Stimulated activated CD4-positive, alpha-beta T cell treated with anti-CD3 and anti-CD28 coated beads, TNF-alpha, amount 100 ng/mL, for 1 hour (primary cell): ENCODE data around the gene KCNH4.

Experiments used
- DNase-seq, 3 donors: peaks; one replicate each; pipeline ENCODE4 v3.0.0-alpha.2; 2020; ENCODE audit warnings: low read depth in 3 of 3, low spot score in 1 of 3

The KCNH4 gene

GRCh38 chr17:42119301-42119700 lies 61.6 kb downstream of the KCNH4 start:
- DNase-seq, result no peak

- DNase-seq, result peak in 1 of 3 donors; percentile 26
Measured at GRCh38 chr17:42118545-42118944, 62.4 kb downstream of the KCNH4 start.

GRCh38 chr17:42118126-42118510 lies 62.8 kb downstream of the KCNH4 start:
- no peak for DNase-seq

GRCh38 chr17:42117397-42118125 lies 63.4 kb downstream of the KCNH4 start:
- DNase-seq, result no peak

GRCh38 chr17:42116705-42117396 lies 64.1 kb downstream of the KCNH4 start:
- peak; percentile 63 to 68 (median 65) for DNase-seq

- DNase-seq, result no peak
Measured at GRCh38 chr17:42114118-42114517, 66.8 kb downstream of the KCNH4 start.

GRCh38 chr17:42113293-42114069 lies 67.5 kb downstream of the KCNH4 start:
- no peak for DNase-seq

- peak; percentile 34 to 50 (median 49) for DNase-seq
Measured at GRCh38 chr17:42112552-42113176, 68.3 kb downstream of the KCNH4 start, which contains the start of gene DHX58. TSS of gene DHX58 (minus strand) at chr17:42112714. CDS start at chr17:42111892, 822 bp downstream.

- no peak for DNase-seq
Measured at GRCh38 chr17:42111871-42112551, 68.9 kb downstream of the KCNH4 start.

GRCh38 chr17:42111265-42111636 lies 69.7 kb downstream of the KCNH4 start:
- DNase-seq, result no peak

GRCh38 chr17:42110301-42111264 lies 70.4 kb downstream of the KCNH4 start:
- no peak for DNase-seq

- DNase-seq, result no peak
Measured at GRCh38 chr17:42109086-42109485, 71.9 kb downstream of the KCNH4 start.

- peak; percentile 85 to 92 (median 88) for DNase-seq
Measured at GRCh38 chr17:42107597-42108576, 73.1 kb downstream of the KCNH4 start.

GRCh38 chr17:42107124-42107523 lies 73.8 kb downstream of the KCNH4 start:
- DNase-seq, result no peak
